ENCODE data around the gene SCO1. TPM values are rescaled to one million over a fixed set of nuclear protein-coding genes. Genes with fewer than 3 reads are reported as not detected.

SCO1 gene
- 25.3 and 26.8 TPM in 2 replicates for polyA plus RNA-seq

DNA sequence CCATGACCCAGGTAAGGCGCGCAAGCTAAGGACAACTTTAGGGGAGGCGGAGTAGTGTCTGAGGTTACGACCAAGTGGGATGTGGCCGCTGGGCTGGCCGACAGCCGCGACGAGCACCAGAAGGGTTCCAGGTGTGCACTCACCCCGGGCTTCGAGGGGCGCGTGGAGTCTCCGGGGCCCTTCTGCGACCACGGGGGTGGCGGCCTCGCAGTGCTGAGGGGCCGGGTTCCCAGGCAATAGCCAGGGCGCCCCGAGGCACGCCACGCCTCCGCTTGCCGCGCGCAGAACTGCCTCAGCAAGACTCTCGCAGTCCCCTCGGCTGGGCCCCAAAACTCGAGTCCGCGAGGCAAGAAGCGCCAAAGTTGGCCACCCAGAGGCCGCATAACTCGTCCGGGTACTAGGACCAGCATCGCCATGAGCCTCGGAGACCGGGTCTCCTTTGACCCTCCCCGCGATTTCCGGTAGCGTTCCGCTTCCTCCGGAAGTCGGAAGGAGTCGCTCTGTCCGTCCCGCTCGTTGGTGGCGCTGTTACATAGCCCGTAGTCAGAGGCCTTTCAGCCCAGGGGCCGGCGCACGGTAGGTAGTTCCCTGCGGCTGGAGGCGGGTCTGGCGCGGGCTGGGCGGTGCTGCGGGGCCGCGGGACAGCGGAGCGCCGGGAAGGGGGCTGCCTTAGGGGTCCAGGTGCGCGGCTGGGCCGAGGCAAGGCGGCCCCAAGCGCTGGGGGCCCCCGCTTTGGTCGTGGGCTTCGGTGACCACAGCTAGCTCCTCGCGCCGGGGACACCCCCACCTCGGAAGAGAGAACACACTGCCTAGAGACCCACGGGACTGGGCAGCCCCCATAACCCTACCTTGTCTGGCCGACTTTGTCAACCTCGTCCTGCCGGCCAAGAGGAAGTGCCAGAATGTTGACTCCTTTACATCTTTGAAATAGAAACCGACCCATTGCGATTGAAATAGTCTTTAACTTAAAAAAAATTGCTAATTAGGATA, at the start of gene SCO1, which contains the start of gene ADPRM:
SCO1 (minus strand) TSS at position 442 of the 990 bp plus-strand sequence; CDS start at position 416, 26 bp downstream.
ADPRM (plus strand) TSS at position 503 of the 990 bp plus-strand sequence. CDS start 7,333 bp downstream, outside the sequence.

DNA sequence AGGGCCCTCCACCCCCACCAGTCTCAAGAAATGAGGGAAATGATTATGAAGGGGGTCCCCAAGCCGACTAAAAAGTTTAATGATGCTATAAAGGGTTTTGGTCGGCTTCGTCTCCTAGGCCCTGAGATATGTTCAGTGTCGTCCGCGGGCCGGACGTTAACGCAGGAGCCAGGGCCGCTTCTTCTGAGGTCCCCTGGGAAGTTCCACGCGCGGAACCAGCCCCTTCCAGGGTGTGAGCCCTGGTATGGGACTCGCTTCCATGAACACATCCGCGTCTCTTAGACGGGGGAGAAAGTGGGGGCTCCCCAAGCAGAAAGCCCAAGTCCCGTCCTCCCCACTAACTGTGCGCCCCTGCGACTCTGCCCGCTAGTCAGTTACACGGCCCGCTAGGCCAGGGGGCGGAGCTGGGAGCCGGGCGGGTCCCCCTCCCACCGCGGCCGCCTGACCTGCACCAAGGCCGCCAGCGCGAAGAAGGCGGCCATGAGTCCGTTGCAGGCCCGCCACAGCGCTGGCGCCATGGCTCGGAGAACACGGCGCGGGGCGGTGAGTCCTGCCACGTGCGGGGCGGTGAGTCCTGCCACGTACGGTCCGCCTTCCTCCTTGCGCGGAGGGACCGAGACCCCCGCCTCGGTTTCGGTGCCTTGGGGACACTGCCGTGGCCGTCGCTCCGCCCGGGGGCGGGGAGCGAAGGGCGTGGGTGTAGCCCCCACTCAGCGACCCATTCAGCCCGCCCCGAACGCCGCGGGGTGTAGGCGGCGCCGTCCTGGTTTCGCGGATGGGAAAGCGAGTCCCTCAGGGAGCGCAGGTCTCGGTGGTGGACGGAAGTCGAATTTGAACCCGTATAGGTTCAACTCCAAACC, 32.2 kb upstream of the SCO1 start, which contains the start of gene TMEM220:
TMEM220 (minus strand) TSS at position 690 of the 860 bp plus-strand sequence; CDS start at position 518, 172 bp downstream.

DNA sequence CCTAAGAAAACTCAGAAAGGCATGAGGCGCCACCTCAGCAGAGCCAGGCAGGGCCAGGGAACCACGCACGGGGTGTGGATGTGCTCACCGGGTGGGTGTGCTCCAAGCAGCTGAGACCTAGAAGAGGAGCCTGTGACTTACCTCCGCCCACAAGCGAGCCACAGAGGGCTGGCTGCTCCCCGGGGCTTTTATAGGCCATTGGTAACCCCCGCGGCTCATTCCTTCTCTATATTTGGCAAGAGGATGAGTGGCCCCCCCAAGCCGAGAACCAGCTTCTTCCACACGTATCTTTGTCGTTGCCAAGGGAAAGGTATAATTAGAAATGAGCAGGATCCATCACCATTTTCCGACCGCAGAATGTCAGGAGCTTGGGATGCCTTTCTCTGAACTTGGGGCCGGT, 40.2 kb downstream of the SCO1 start, which contains the start of gene MYH3:
MYH3 (minus strand) TSS at position 162 of the 400 bp plus-strand sequence. CDS start 2,245 bp downstream, outside the sequence.

Other genes with a start within 250 kb of the SCO1 start
- not detected in 2 replicates for gene MYH4, start 228.0 kb downstream of the SCO1 start, polyA plus RNA-seq
- gene MYH1, start 179.0 kb downstream of the SCO1 start, polyA plus RNA-seq = not detected in 2 replicates
- not detected in 2 replicates for gene MYH2, start 147.9 kb downstream of the SCO1 start, polyA plus RNA-seq
- gene MYH3, start 40.2 kb downstream of the SCO1 start, polyA plus RNA-seq = not detected in 2 replicates
- gene ADPRM, start 61 bp upstream of the SCO1 start, polyA plus RNA-seq = 27.4 and 36.1 TPM in 2 replicates
- gene TMEM220, start 32.5 kb upstream of the SCO1 start, polyA plus RNA-seq = 3.2 and 4.3 TPM in 2 replicates
- gene TMEM238L, start 106.6 kb upstream of the SCO1 start, polyA plus RNA-seq = not detected in 2 replicates
- 0.20 and 0.95 TPM in 2 replicates for gene PIRT, start 140.6 kb upstream of the SCO1 start, polyA plus RNA-seq